ENCODE measurements around the gene OPCML.

OPCML gene

DNA sequence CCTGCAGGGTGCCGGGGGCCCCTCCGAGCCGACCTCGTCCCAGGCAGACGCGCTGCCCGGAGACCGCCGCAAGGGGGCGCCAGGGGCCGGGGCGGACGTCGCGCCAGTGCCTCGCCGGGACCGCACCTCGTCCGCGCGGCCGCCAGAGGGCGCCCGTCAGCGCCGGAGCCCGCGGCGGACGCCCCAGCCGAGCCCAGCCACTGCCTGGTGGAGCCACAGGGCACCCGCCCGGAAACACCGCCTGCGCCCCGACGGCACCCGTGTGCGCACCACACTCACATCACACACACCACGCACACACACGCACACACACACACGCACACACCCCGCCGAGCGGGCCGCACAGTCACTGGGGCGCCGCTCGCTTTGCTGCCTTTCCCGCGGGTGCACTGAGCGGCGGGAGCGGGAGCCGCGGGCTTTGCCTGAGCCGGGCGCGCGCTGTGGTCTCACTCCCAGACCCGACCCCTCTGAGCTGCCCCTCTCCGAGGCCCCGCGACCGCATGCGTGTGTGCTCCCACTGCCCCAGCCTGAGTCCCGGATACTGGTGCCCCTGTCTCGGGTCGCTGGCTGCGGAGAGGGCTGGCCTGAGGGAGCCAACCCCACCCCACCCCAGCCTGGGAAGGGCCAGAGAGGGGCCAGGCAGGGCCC is 449.3 kb downstream of the OPCML start:
- H3K4me3 ChIP-seq (ENCODE audit: low read depth, low read length): peak overlapping the region; percentile 60
- no peak for DNase-seq (ENCODE audit: low read depth, low spot score)
- ChIA-PET CTCF (interaction anchor here (0.7 to 10.9 kb wide), 10 partner anchors 9 to 752 kb away, joined by 3 to 167 read pairs (median 5); no protein-coding TSS in a partner anchor), POLR2A (interaction anchor here (0.9 kb wide), 1 partner anchor 752 kb away, joined by 4 read pairs; no protein-coding TSS in a partner anchor)
- TF ChIP-seq, protein P1, sequence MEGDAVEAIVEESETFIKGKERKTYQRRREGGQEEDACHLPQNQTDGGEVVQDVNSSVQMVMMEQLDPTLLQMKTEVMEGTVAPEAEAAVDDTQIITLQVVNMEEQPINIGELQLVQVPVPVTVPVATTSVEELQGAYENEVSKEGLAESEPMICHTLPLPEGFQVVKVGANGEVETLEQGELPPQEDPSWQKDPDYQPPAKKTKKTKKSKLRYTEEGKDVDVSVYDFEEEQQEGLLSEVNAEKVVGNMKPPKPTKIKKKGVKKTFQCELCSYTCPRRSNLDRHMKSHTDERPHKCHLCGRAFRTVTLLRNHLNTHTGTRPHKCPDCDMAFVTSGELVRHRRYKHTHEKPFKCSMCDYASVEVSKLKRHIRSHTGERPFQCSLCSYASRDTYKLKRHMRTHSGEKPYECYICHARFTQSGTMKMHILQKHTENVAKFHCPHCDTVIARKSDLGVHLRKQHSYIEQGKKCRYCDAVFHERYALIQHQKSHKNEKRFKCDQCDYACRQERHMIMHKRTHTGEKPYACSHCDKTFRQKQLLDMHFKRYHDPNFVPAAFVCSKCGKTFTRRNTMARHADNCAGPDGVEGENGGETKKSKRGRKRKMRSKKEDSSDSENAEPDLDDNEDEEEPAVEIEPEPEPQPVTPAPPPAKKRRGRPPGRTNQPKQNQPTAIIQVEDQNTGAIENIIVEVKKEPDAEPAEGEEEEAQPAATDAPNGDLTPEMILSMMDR (IDR thresholded peaks at IDR 0.05; ENCODE audit: insufficient read depth, low read length, missing control alignments): peak; percentile 81

DNA sequence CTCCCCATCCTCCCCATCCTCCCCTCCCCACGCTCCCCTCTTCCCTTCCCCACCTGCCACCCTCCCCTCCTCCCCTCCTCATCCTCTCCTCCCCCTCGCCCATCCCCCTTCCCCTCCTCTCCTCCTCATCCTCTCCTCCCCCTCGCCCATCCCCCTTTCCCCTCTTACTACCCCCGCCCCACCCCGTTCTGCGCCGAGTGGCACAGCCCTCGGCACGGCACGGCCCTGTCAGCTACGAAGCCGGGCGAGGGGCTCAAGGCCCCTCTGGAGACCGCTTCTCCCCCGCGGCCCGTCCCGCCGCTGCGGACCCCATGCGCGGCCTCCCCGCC is 449.9 kb downstream of the OPCML start:
- TF ChIP-seq, protein P1 (IDR thresholded peaks at IDR 0.05; ENCODE audit: insufficient read depth, low read length, missing control alignments): no peak
- peak overlapping the region; percentile 37 for H3K4me3 ChIP-seq (ENCODE audit: low read depth, low read length)
- ChIA-PET CTCF (interaction anchor here (0.6 to 10.9 kb wide), 9 partner anchors 8 to 752 kb away, joined by 3 to 167 read pairs (median 9); no protein-coding TSS in a partner anchor), POLR2A (no interaction called here)
- no peak for DNase-seq (ENCODE audit: low read depth, low spot score)

DNA sequence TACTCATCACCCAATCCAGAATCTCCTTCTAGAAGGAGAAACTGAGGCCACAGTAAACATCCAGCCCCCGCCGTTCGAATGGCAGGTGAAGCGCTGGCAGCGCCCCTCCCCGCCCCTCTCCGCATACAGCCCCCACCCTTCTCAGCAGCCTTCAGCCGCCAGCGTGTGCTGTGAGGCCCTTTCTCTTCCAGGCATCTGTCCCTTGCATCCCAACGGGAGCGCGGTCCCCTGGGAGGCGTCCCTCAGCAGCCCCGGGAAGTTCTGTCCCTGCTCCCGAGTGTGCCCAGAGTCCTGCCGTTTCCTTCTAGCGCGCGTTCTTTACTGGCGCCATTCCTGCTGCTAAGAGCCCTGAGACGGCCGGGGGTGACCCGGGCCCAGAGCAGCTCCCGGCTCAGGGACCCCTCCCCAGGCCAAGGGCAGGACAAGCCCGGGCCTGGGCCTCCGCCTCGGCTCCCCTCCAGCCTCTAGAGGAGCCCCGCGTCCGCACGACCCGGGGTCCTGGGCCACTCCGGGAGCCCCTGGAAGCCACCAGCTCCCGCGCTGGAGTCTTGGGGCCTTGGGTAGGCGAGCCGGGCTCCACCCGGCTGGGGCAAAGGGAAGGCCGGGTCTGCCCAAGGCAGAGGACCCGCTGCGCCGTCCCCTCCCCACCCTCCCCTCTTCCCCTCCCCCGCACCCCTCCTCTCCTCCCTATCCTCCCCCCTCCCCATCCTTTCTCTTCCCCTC is 450.4 kb downstream of the OPCML start:
- ChIA-PET POLR2A (interaction anchor here (0.7 kb wide), 1 partner anchor 373 kb away, joined by 3 read pairs; no protein-coding TSS in a partner anchor), CTCF (interaction anchor here (0.6 to 10.9 kb wide), 10 partner anchors 7 to 753 kb away, joined by 3 to 167 read pairs (median 12); no protein-coding TSS in a partner anchor)
- DNase-seq (ENCODE audit: low read depth, low spot score): no peak
- no peak overlapping the region for H3K4me3 ChIP-seq (ENCODE audit: low read depth, low read length)
- TF ChIP-seq, protein P1 (IDR thresholded peaks at IDR 0.05; ENCODE audit: insufficient read depth, low read length, missing control alignments): no peak

DNA sequence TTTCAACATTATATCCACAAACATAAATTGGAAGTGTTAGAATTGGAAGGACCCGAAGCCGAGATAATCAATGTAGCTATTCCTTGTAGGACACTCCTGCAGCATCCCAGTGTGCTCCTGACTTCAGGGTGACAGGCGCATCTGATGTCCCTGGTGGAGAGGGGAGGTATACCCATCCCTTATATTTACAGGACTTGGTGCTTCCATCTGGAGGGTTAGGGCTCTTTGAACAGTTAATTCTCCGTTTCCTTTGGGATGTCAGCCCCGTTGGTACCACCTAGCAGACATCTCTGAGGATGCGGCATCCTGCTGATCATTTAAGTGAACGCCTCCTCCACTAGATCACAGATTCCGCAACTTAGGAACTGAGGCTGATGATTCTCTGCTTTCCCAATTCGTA is 451.3 kb downstream of the OPCML start:
- TF ChIP-seq, protein P1 (IDR thresholded peaks at IDR 0.05; ENCODE audit: insufficient read depth, low read length, missing control alignments): no peak
- POLR2A ChIA-PET: interaction anchor here (0.7 kb wide), 1 partner anchor 372 kb away, joined by 3 read pairs; no protein-coding TSS in a partner anchor
- CTCF ChIA-PET: interaction anchor here (0.7 to 10.9 kb wide), 9 partner anchors 7 to 754 kb away, joined by 3 to 167 read pairs (median 15); no protein-coding TSS in a partner anchor
- H3K4me3 ChIP-seq (ENCODE audit: low read depth, low read length): no peak overlapping the region
- no peak for DNase-seq (ENCODE audit: low read depth, low spot score)

DNA sequence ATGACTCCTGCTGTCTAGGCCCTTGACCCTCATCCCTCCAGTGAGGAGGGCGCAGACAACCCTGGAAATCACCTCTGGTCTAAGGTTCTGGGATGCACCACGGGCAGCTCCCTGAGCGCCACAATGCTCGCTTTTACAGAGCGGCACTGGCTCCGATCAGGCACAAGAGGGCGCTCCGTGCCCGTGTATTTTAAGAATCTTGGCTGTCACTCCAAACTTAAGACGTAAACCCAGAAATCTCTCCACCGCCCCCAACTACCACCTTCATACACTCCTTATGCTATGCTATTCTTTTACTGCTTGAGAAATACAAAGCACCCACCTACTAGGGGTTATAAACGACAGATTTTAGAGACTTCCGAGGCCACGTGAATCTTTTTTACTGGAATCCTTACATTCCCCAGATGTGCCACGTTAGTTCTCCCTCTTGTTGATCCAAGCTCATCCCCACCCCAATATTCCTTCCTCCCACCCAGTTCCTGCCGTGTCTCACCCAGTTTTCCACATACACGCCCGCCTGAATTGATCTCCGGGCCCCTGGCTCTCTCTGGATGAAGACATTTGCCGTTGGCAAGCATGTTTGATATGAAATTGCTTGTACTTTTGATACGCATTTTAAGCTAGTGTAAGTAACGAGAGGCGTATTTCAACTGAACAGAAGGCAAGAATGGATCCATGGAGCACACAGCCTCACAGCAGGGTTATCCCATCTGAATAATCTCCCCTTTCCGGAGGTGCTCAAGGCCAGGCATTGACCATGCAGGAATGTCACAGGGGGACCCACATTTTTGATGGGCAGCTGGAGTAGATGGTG is 453.5 kb downstream of the OPCML start:
- ChIA-PET POLR2A (no interaction called here), CTCF (interaction anchor here (0.7 to 10.9 kb wide), 19 partner anchors 9 to 1390 kb away, joined by 3 to 167 read pairs (median 4); no protein-coding TSS in a partner anchor)
- H3K4me3 ChIP-seq (ENCODE audit: low read depth, low read length): no peak overlapping the region
- DNase-seq (ENCODE audit: low read depth, low spot score): no peak
- TF ChIP-seq, protein P1 (IDR thresholded peaks at IDR 0.05; ENCODE audit: insufficient read depth, low read length, missing control alignments): peak; percentile 83
